ENCODE data around the gene NPHP4.
"Not testable (repeated sequence)": the region's sequence is repeated elsewhere in the genome, so short reads cannot be mapped to it uniquely, and the experiment has no call there.

The NPHP4 gene

DNA sequence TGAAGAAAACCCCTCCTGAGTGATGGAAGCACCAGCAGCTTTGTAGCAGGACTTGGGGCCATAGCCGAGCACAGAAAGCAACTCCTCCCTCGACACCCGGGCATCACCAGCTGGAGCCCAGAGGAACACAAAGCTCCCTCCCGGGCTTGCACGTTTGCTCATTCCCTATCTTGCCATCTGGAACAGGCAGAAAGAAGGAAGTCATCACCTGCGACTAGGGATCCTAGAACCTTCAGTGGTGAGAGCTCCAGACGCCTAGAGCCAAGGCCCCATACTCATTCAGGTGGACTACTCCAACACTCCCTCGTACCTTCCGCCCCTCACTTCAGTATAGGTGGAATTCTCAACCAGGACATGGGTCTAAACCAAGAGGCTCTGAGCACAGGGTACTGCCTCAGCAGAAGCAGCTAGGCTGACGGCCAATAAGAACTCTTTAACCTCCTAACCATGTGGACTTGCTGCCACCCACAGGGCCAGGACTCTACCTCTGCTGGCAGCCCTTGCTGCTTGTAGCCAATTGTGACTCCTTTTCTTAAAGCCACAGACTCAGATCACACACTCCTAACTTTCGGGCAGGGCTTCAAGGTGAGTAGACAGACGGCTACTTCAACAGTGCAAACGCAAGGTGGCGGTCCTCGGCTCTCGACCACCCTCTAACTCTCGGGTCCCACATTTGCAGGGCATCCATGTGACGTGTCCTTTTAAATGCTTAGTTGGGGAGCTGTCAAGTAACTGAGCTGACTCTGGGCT lies 65.4 kb downstream of the NPHP4 start:
- no peak for DNase-seq

- not testable (repeated sequence) for DNase-seq
Observed at GRCh38 chr1:5922700-5923330, 69.4 kb downstream of the NPHP4 start.

- DNase-seq = no peak
Observed at GRCh38 chr1:5921671-5922070, 70.6 kb downstream of the NPHP4 start.

GRCh38 chr1:5921129-5921528 lies 71.1 kb downstream of the NPHP4 start:
- DNase-seq = no peak

GRCh38 chr1:5920201-5920600 lies 72.0 kb downstream of the NPHP4 start:
- DNase-seq = no peak

GRCh38 chr1:5918275-5918649 lies 74.0 kb downstream of the NPHP4 start:
- DNase-seq = no peak

DNA sequence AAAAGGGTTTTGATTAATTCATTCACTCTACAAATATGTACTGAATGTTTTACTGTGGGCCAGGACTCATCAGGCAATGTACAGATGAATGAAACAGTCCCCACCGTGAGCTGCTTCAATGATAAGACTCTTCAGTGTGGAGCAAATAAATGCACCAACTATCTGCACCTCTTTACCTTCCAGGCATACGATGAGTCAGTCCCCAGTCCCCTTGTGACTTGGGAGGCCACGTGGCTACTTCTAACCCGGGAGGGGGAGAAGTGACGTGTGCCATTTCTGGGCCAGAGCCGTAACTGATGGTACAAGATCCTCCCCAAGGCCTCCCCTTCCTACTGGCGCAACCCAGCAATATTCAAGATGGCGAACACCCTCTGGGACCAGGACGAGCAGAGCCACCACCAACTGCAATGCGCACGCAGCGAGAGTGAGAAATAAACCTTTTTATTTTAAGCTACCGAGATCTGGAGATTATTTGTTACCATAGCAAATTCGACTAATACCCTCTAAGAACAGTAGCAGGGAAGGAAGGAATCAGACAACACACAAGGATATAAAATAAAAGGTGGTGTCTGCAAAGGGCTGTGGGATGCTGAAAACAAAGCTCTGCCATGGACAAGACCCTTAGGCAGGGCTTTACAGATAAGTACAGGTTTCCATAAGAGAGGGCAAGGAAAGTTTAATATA lies 74.5 kb downstream of the NPHP4 start:
- no peak for DNase-seq

GRCh38 chr1:5917281-5917590 lies 75.0 kb downstream of the NPHP4 start:
- DNase-seq = no peak

DNA sequence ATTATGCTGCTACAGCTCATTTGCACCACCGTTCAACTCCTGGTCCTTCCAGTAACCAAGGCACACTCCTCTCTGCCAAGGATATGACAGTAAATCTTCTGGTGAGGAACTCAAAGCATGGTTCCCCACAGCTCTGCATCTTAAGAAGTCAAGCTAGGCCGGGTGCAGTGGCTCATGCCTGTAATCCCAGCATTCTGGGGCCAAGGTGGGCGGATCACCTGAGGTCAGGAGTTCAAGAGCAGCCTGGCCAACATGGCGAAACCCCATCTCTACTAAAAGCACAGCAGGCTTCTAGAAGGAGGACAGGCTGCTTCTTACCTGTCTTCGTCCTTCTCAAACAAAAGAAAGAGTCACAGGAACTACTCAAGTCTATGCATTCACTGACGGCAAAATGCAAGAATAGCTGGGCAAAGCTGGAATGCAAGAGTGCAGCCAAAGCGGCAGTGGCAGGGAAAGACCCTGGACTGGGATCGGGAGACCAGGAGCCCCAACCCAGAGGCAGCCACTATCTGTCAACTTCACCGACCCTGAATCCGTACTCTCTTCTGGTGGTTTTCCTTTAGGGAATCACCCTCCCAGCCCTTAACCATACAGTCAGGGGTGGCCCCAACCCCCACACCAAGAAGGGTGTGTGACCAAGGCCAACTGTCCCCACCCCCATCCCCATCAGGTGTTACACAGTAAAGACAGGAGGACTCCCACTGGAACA lies 75.5 kb downstream of the NPHP4 start:
- no peak for DNase-seq

DNA sequence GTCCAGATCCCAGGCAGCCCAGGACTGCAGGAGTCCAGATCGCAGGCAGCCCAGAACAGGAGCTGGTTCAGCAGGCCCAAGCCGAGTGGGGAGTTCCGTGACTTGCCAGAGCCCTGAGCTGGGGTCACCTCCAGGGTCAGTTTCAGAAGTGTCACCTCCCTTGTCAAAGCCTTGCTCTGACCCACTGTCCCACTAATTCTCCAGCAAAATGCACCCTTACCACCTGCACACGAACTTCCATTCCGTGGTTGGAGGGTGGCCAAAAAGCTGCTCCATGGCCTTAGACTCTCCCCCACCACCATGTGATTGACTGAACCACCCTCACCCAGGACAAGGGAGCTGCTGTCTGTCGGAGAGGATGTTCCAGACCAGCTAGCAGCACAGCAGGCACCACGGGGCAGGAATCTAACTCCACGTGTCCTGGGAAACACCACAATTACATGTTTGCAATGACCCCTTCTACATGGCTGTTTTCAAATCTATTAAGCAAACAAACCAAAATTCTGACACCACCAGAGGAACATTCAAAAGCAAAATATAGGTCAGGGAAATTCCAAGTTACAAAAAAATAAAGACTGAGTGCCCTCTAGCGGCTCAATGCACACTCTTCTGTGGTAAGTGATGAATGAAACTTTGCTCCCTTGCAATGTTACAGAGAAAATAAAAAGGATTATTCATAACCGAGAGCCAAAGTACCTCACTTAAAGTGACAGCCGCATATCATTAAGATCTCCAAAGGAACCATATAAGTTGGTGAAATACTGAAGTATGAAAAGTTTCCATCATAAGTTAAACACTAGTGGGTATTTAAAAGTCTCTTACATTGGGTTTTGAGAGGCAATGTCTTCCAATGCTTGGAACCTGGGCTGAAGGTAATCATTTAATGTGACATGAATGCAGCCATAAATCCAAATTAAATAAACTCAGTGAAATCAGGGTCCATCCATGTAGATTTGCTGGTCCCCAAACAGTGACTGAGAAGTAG lies 76.3 kb downstream of the NPHP4 start:
- no peak for DNase-seq

GRCh38 chr1:5914676-5915365 lies 77.4 kb downstream of the NPHP4 start:
- no peak for DNase-seq

GRCh38 chr1:5913876-5914275 lies 78.3 kb downstream of the NPHP4 start:
- no peak for DNase-seq

DNA sequence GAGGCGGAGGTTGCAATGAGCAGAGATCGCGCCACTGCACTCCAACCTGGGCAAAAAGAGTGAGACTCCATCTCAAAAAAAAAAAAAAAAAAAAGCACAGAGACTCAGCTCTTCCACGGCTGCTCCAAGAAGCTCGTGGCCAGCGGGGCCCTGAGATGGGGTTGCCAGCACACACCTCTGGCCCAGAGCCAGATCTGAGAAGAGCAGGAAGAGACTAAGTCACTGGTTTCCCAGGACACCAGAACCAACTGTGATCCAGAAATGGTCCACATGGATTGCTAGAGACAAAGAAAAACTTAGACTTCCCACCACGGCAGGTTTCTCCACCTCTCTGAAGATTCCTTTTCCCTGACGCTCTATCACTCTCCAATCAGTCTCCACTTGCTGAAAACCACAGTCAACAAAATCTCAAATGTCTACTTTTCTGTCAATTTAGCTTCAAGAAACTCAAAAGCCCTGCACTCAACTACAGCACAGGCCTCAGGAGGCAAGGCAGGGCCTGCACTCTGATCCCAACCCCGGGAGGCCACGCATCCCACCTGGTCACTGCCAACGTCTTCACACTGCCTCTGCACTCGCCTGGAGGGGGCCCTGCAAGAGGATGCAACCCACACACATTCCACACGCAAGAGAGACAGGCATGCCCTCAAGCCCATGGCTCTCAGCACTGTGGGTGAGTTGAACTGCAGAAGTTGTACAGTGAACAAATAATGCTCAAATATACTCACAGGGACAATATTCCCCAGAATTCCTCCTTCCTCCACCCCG lies 79.0 kb downstream of the NPHP4 start:
- no peak for DNase-seq

DNA sequence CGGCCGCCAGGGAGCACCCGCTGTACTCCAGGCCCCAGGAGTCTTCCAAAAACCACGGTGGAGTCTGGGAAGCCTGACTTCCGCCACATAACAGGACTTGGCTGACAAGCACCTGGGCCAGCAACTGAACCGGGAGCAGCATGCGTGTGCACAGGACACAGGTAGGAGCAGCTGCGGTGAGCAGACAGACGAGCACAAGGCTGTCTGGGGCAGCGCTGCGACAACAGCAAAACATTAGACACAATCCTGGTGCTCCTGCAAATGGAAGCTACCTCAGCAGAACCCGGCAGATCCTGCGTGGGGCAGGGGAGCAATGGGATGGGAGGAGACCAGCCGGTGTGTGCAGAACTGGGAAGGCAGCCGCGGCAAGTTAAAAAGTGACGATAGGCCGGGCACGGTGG lies 80.4 kb downstream of the NPHP4 start:
- no peak for DNase-seq

DNA sequence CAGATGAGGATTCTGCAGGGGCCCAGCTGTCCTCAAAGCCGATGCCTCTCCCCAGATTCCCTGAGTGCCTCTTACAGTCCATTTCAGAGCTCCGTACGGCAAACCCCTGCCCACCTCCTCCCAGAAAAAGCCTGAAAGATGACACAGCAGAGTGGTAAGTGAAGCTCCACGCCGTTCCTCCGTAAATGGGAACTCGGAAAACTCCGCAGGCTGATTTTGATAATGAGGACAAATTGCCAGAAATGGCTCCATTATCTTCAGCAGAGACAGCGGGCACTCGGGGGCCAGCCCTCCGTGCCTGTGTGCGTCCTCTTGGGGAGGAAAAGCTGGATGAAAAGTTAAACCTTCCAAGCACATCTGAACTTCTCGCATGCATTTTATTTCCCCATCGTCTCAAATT lies 81.1 kb downstream of the NPHP4 start:
- DNase-seq = no peak

- no peak for DNase-seq
Observed at GRCh38 chr1:5910666-5911065, 81.6 kb downstream of the NPHP4 start.

DNA sequence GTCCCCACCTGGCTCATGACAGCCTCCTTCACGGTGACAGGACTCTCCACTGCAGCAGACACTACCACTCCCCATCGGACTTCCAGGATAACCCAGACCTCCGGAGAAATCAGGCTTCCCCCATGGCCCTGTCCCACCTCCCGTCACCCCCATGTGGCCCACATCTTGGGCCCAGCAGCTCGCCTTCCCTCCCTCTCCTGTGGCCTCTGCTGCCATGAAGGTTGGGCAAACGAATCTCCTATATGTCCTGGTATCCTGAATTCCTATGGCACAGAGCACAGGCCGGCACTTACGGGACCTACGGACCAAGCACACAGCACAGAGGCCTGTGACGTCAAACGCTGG lies 82.0 kb downstream of the NPHP4 start:
- no peak for DNase-seq

GRCh38 chr1:5909576-5910275 lies 82.5 kb downstream of the NPHP4 start:
- DNase-seq = no peak

DNA sequence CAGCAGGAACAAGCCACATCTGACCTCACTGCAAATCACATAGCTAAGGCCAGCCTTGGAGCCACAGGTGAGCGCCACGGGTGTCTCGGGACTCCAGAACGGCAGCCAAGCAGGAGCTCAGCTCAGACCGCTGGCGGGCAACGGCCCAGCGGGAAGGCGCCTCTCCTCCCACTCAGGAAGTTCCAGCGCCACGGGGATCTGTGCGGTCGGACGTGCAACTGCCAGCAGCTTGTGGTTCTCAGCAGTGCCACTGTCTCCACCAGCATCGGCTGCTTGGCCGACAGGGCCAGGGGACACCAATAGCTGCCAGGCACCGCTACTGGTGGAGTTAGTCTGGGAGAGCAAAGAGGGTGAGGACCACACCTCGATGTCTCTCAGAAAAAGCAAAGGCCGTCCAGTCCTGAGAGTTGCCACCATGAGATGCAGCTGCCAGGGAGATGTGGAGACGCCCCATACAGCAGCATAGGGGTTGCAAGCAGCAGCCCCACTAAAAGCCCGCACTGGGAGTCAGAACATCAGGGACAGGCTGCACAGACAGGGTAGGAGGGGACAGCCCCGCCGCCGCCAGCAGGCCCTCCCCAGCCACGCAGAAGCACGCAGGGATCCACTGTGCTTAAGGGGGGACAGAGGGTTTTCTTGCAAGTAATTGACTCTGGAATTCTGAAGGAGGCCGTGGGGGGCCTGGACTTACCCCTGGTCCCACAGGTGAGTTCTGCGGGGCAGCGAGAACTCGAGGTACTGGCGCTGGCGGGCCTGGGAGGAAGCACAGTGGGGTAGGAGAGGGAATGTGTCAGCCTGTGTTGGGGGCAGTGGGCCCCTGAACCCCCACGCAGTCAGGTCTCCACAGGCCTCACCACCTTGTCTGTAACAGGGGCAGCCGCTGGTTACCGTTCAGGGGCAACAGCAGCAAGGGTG lies 83.5 kb downstream of the NPHP4 start:
- no peak for DNase-seq
